GM19455 (cell line): ENCODE measurements around the gene CDON.

ENCODE experiments used
- ATAC-seq: cut with Tn5 transposase; IDR thresholded peaks from one replicate; pipeline ENCODE4 v1.9.1; 2021; ENCODE audit not compliant: unreplicated experiment

The CDON gene, protein sequence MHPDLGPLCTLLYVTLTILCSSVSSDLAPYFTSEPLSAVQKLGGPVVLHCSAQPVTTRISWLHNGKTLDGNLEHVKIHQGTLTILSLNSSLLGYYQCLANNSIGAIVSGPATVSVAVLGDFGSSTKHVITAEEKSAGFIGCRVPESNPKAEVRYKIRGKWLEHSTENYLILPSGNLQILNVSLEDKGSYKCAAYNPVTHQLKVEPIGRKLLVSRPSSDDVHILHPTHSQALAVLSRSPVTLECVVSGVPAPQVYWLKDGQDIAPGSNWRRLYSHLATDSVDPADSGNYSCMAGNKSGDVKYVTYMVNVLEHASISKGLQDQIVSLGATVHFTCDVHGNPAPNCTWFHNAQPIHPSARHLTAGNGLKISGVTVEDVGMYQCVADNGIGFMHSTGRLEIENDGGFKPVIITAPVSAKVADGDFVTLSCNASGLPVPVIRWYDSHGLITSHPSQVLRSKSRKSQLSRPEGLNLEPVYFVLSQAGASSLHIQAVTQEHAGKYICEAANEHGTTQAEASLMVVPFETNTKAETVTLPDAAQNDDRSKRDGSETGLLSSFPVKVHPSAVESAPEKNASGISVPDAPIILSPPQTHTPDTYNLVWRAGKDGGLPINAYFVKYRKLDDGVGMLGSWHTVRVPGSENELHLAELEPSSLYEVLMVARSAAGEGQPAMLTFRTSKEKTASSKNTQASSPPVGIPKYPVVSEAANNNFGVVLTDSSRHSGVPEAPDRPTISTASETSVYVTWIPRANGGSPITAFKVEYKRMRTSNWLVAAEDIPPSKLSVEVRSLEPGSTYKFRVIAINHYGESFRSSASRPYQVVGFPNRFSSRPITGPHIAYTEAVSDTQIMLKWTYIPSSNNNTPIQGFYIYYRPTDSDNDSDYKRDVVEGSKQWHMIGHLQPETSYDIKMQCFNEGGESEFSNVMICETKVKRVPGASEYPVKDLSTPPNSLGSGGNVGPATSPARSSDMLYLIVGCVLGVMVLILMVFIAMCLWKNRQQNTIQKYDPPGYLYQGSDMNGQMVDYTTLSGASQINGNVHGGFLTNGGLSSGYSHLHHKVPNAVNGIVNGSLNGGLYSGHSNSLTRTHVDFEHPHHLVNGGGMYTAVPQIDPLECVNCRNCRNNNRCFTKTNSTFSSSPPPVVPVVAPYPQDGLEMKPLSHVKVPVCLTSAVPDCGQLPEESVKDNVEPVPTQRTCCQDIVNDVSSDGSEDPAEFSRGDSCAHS (N-terminal part only)

DNA sequence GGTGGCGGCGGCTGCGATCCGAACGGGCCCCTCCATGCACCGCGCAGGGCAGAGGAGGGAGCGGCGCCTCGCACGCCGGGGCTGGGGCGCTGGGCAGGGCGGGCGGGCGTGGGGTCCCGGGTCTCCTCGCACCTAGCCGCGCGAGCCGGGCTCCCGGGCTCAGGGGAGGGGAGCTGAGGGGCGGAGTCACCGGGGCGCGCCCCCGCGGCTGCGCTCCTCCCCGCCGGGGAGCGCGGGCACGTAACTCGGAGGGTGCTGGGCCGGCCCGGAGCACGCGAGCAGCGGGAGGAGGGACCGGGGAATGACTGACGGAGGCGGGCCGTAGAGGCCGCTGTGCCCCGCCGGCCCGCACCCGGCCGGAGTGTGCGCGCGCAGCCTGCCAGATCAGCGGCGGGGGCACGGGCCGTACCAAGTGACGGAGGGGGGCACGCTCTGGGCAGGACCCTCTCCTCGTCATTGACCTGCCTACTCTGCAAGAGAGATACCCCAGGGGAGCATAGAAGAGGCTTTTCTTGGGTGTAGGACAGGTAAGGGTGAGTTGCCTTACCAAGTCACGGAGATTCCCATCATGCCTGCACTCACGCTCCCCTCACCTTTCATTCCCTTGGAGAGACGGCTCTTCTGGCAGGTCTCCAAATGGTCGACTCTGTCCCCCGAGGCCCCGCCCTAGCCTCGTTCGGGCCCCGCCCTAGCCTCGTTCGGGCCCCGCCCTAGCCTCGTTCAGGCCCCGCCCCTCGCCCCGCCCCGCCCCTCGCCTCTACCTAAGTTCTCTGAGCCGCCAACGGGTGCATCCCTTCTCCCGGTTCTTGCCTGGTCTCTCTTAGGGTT, at the start of gene CDON:
Gene CDON (minus strand): TSS at position 188 of the 828 bp plus-strand sequence. CDS start 39,390 bp downstream, outside the sequence.
- peak; percentile 99 for ATAC-seq

DNA sequence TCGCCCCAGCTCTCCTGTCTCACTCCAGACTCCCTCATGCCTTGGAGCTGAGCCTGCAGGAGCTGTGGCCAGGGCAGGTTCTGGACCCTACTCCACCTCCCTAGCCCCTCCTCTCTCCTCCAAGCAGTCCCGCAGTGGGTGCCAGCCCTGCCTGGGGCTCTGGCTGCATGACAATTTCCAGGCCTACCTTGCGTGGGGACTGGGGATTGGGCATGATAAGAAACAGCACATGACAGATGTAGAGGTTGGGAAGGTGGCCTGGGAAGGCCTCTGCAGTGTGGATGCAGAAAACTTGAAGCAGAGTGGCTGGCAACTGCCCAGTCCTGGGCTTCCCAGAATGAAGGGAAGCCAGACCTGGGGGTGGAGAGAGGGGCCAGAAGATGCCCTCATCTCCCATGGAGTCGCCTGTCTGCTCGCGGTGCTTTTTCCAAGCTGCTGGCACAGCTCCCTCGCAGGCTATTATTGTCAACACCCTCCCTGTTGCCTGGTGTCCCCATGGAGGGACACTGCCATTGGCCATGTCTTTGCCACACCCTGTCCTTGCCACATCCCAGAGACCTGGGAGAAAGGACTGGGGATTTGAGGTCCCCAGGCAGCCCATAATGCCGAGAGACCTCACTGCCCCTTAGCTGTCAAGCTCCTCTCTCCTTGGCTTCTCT, 48.9 kb upstream of the CDON start:
- ATAC-seq: no peak

DNA sequence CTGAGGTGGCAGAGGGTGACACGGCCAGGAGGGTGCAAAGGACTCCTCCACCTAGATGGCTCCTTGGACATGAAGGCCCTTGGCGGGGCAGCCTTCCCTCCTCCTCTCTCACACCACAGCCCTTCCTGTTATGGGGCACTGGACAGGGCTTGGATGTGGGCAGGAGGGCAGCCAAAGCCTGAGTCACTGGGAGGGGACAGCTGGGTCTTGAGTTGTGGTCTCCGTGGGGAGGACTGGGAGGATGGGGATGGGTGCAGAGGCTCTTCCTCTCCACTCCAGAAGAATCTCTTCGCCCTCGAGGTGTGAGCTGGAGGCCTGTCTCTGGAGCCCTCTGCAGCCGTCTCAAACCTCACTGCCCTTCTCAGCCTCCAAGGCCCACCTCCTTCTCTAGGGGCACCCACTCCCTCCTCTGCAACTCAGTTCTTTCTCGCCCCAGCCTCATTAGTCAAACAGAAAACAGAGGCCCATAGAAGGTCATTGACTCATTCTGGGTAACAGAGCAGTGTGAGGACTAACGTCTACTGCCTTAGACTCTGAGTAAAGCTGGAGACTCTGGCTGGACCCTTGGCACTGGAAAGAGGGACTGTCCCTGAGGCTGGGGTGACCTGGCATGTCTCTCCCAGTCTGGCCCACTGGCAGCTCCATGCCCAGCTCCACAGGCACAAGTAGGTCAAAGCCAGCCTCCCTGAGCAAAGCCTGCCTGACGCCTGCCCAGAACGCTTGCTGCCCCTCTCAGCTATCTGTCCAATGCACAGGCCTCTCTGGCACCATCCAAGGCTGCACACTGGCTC, 47.5 kb upstream of the CDON start:
- no peak for ATAC-seq

DNA sequence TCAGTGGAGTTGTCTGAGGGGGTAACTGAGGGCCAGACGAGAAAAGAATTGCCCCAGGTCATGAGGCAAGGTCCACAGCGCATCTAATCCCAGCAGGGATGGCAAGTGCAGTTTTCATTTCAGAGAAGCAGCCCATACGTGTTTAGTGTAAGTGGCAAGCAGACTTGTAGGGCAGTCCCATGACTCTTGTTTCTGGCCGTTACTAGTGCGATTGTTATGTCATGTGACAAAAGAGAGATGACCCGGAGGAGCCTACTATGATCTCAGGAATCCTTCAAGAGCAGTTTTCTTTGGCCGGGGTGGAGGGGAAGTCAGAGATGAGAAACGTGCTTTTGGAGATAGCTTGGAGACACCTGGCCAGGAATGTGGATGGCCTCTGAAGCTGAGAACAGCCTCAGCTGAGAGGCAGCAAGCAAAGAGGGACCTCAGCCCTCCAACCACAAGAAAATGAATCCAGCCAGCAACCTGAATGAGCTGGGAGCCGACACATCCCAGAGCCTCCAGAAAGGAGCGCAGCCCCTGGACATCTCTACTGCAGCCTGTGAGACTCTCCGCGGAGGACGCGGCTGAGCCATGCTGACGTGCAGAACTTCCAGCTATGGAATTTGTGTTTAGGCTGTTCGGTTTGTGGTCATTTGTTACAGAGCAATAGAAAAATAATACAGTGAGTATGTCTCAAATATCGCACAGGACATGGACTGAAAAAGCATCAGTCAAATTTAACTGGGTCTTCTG, 44.1 kb upstream of the CDON start:
- ATAC-seq: no peak

DNA sequence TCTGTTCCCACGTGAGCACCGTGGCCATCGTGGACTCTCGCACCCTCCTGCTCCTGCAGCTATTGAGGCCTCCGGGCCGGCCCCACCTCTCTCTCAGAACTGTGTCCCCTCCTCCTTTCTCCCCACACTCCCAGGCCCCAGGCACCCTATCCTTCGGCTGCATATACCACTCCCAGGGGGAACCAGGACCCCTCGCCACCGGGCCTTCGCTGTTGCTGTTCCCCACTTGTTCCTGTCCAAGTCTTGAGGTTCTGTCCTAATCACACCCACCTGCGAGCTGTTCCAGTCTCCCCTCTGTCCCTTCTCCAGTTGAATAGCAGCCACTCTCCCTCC, 43.0 kb upstream of the CDON start:
- no peak for ATAC-seq

DNA sequence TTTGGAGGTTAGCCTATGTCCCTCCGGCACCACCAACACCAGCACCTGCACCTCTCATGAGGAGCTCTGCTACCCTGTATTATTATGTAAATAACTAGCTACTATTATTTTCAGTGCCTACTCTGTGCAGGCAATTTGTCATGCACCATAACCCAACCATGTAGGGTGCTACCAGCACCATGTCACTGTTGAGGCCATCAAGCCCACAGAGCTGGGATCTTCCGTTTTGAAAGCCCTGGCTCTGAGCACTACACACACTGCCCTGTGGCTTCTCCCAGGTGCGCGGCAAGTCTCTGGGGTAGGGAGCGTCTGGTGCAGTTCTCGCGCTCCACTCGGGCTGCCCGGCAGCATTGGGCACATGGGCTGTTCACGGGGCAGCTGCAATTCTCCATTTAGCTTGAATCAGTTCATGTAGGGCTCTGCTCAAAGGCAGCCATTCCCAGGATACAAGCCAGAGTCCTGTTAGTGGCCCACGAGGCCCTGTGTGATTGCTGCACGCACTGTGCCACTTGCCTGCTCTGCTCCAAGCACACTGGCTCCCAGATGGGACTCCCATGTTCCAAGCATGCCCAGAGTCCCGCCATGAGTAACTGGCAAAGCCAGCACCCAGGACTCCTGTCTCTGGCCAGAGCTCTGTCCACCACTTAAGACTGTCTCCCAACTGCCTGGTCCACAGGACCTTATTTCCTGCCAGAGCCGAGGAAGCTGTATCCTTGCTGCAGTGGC, 42.5 kb upstream of the CDON start:
- no peak for ATAC-seq

DNA sequence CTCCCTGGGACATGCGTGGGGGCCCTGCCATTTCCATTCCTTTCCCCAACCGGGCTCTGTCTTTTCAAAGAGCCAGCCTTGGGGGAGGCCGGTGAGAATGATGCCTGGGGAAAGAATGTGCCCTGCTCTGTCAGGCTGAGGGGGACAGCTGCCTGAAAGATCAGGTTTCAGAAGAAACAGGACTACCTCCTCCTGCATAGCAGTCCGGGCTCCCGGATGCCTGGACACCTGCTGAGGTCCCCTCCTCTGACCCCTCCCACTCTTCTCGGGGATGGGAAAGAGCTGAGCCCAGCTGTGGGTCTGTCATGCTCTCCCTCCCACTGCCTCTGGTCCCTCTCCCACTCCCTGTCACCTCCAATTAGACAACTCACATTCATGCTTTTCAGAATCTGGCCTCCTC, 41.8 kb upstream of the CDON start:
- no peak for ATAC-seq

DNA sequence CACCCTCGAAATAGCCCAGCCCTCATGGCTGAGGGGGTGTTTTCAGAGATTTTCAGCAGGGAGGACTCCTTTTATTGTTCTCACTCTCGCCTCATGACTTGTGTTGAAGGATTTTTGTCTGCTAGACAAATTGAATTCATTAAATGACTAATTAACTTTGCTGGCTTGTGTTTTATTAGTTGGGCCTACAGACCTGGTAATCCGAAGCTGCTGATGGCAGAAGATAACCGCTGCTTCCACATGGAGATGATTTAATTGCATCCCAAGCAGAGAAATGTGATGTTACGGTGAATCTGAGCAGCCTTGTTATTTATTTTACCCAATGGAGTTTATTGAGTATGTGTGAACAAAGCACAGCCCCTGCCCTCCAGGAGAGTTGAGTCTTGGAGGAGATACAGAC, 40.5 kb upstream of the CDON start:
- ATAC-seq: no peak

DNA sequence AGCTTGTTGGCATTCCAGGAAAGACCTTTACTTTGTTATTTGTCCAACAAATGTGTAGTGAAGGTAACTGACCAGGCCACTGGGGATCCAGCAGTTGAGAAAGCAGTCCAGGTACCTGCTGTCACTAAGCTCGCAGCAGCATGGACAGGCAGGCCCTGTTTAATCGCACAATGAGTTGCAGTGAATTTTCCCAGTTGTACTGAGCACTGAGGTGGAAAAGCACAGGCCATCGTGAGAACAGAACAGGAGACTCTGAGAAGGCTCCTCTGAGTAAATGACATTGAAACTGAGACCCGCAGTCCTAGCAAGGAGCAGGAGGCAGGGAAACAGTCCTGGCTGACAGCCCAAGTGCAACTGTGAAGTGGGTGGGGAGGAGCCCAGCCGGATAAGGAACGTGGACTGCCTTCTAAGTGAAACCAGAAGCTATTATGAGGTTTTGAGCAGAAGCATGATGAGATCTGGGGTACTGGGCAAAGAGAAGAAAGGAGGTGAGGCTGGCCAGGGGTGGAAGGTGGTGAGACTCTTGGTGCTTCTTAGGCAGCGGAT, 39.8 kb upstream of the CDON start:
- no peak for ATAC-seq

DNA sequence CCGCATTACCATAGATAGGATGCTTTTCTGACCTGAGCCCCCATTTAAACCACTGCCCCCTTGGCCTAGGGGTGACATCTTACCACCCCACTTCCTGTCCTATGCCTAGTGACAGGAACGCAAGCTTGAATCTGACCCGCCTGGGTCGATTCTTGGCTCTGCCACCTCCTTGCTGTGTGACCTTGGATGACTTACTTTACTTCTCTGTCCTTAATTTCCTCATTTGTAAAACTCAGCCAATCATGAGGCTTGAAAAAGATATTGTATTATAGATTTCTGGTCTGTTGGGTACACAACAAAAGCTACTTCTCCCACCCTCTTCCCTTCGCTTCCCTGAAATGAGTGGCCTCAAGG, 39.2 kb upstream of the CDON start:
- no peak for ATAC-seq

DNA sequence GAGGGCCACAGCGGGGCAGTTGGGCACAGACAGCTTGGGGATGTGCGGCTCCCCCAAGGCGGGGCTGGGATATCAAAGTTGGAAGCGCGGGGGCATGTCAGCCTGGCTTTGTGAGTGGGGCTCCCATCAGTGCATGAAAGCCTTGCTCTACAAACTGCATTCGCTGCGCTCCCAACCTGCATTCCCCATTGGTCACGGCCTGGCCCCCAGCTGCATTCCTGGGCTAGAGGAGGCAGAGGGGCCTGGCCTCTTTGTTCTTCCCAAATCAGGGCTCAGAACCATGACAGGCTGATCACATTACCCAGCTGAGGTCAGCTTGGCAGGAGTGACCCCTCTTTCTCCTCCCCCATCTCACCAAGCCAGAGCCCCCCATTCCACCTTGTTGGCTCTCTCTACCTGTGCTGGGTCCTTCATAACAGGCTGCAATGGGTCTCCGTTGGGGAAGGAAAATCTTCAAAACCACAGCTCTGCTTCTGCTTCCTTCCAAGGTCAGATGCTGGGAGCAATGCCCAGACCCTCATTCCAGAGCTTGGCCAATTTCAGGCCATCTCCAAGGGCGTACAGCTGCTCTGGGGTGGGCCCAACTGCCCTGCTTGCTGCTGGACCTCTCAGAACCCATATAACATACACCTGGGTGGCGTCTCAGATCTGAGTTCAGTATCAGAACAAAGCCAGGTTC, 38.7 kb upstream of the CDON start:
- no peak for ATAC-seq

DNA sequence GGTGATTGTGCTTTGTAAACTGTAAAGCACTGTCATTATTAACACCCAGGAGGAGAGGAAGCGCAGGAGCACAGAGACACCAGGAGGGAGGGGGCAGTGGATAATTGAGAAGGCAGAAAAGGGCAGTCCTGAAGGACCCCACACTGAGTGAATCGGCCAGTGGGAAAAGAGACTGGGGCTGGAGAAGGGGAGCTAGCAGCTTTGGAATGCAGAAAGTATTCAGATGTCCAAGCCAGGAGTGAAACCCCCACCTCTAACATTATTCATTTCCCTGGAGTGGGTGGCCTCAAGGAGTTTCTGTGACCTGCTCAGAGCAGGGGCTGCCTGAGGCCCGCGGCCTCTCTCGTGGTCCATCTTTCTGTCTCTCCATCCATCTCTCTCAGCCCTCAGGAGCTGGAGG, 38.0 kb upstream of the CDON start:
- ATAC-seq: no peak

DNA sequence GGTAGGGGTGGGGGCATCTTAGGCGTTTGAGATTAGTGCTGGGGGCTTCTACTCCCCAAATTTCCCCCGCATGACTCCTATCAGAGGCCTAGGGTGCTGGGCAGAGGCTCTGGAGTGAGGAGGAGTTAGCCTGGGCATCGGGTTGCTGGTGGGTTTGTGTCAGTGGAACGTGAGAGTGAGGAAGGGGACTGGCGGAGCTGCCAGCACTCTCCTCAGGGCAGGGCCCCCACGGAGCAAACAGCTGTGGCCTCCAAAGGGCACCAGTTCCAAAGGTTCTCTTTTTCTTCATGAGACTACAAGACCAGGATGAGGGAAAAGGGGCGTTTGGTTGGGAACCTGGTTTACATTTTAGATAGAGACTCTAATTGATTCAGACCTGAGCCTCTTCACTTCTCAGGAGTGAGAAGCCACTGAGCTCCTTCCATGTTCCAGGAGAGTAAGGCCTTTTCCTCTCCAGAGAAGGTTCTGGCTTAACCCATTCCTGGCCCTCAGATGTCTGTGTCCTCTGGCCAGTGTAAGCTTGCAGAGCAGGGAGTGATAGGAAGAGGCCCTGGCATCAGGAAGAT, 35.6 kb upstream of the CDON start:
- no peak for ATAC-seq

DNA sequence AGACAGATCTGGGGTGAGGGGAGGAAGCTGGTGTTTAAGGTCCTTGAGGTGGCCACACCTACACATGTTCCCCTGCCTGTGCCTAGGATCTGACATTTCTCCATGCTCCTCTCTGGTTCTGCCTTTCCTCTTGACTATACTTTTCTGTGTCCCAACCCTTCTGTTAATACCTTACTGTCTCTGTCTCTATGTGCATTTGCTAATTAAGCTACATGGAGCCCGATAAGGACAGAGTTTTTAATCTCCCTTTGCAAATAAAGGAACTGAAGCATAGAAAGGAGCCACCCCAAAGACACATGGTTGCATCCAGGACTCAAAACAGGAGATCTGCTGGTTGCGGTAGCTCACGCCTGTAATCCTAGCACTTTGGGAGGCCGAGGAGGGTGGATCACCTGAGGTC, 33.1 kb upstream of the CDON start:
- ATAC-seq: no peak

DNA sequence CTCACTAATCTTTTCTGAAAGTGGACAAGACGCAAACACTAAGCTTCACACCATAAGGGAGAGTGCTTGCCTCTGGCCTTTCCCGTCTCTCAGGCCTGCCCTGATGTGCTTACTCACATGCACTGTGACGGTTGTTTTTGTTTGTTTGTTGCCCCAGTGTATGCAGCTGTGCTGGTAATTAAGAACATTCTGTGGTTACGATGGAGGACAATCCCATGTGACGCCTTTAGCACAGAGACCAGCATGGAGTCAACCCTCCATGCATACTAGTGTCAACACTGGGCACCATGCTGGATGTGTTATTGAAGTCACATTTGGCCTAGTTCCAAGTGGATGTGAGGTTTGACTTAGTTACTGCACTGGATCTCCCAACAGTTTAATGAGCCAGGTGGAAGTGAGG, 27.8 kb upstream of the CDON start:
- no peak for ATAC-seq

DNA sequence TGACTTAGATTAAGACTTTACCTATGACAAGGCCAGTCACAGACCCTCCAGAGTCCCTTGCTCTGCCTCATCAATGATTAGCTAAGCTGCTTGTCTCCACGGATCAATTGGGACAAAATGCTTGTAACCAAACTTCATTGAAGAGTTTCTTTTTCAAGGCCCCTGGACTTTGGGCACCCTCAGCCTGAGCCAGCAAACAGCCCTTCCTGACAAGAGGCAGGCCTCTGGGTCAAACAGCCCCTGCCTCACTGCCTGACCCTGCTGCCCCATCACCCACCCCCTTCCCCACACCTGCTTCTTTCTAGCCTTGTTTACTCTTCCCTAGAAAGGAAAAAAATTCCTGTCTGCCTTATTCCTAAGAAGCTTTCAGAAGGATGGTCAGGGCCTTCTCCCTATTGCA, 26.3 kb upstream of the CDON start:
- ATAC-seq: no peak

DNA sequence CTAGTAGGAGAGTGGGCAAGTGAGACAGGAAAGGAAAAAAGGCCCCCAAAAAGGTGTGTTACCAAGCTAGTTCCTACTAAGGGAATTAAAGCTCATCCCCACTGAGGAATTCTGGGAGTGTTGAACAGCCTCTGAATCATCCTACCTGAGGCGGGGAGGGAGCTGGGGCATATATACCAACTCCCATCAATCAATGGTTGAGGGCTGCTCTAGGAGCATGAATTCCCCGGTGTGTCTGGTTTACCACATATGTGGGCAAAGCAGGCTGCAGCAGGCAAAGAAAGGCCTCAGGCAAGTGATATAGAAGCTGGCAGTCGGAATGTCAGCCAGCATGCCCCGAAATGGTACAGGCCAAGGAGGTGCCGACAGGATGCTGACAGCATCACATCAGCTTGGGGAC, 23.6 kb upstream of the CDON start:
- ATAC-seq: no peak
